Ovary (tissue), 9 donors: Measurements from ENCODE around the gene LDAH. TPM values are rescaled to one million over a fixed set of nuclear protein-coding genes. Genes with fewer than 3 reads are reported as not detected.

Source experiments
- DNase-seq, 5 donors: peaks; one replicate each; pipeline ENCODE4 v3.0.0-alpha.2; 2019 to 2020
- H3K27ac ChIP-seq, 2 donors: fragments of 200-600 bp; one replicate each; pipeline versions ENCODE4 v1.5.1 to v1.8.0; 2019 to 2022
- H3K27me3 ChIP-seq: fragments of 200-600 bp; one replicate; pipeline ENCODE4 v1.8.0; 2022
- H3K36me3 ChIP-seq: fragments of 200-600 bp; sonication (generic); one replicate; pipeline ENCODE4 v1.5.1; 2019
- H3K4me1 ChIP-seq: one replicate; pipeline ENCODE4 v1.8.1; 2013; ENCODE audit warnings: mild to moderate bottlenecking, moderate library complexity; ENCODE audit not compliant: insufficient read depth
- H3K4me3 ChIP-seq: fragments of 200-600 bp; sonication (generic); one replicate; pipeline ENCODE4 v1.5.1; 2017
- H3K9me3 ChIP-seq, 2 donors: fragments of 200-600 bp in 1 of 2; sonication (generic) in 1 of 2; one replicate each; pipeline versions ENCODE4 v1.5.1 to v1.8.1; 2013 to 2019; ENCODE audit warnings: mild to moderate bottlenecking in 1 of 2, moderate library complexity in 1 of 2
- CTCF ChIP-seq, 3 donors: fragments of 450-650 bp in 2 of 3; fragments of 200-600 bp in 1 of 3; IDR thresholded peaks; one replicate each; pipeline versions ENCODE4 v1.5.1 to v1.8.0; 2016 to 2022; ENCODE audit warnings: antibody characterized with exemption in 3 of 3, mild to moderate bottlenecking in 1 of 3
- EP300 ChIP-seq: sonication (generic); formaldehyde crosslinking; IDR thresholded peaks from one replicate; pipeline ENCODE4 v1.6.1; 2017; ENCODE audit warnings: antibody characterized with exemption
- POLR2A ChIP-seq: fragments of 450-650 bp; IDR thresholded peaks from one replicate; pipeline ENCODE4 v1.6.1; 2017; ENCODE audit warnings: antibody characterized with exemption, mild to moderate bottlenecking, moderate library complexity
- WGBS, 3 donors: extraction: QIAGEN DNeasy Blood & Tissue Kit in 1 of 3; methylation state at CpG; one replicate each; pipeline versions ENCODE4 v1.1.5 to v1.1.7; 2013 to 2017; 5-methylcytosine and 5-hydroxymethylcytosine counted together
- intact Hi-C, 4 donors: fragments of 100-400 bp; cut with DNase I; formaldehyde crosslinking; loops; one replicate each; pipeline versions ENCODE4 v1.11.0 to v1.15.1; 2022 to 2023
- polyA plus RNA-seq, 2 donors: library from polyadenylated mRNA; stranded (reverse); fragments of 200-250 nt in 1 of 2; fragments of 350-450 nt in 1 of 2; fragmentation: Illumina TruSeq in 1 of 2; extraction: RNeasy Lipid Tissue Mini Kit (QIAGEN cat#74804) in 1 of 2; gene quantifications; one replicate each; pipeline ENCODE4 v1.2.3, GENCODE V29; 2013 to 2014
- total RNA-seq, 7 donors: library from RNA; depleted of rRNA in 2 of 7; stranded (reverse); fragments of >200 nt in 2 of 7; fragmentation: NEBNext Ultra II Directional in 3 of 7; extraction: Animal tissue kit (Norgen Biotek cat#: 25700) in 3 of 7; gene quantifications; one replicate each; pipeline versions ENCODE4 v1.1.0 to v1.2.4, GENCODE V29; 2016 to 2023
- donor health status: DM: no; HTN: no; CAD: no; lungs with moderate emphysema.
- donor health status: DM: no; HTN: no; CAD: no.
- donor health status: Bipolar disorder and iron deficiency.
- donor health status: DM: yes; HTN: yes; CAD: no.
- donor health status: DM: no; HTN: no; CAD: no.
- donor health status: DM: yes; HTN: yes; CAD: no.

The LDAH gene
- total and polyA plus RNA-seq, 9 donors, result 4.0 to 21.0 (median 11.0) TPM

DNA sequence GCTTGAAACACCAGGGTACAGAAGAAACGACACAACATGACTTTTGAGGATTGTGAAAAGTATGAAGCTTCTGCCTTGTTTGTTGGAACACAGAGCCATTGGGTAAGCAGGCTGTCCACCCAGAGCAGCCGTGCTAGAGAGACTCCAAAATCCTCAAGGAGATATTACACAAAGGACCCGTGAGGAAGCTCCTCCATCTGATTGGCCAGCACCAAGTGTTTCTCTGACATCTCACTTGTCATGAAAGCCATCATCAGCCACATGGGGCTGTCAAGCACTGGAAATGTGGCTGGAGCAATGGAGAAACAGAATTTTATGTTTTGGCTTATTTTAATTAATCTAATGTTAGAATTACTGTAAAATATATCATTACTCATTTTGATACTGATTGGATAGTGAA is 29.8 kb upstream of the LDAH start:
- H3K27ac ChIP-seq, result no peak overlapping the region
- WGBS, 3 donors, result 62 to 74% (median 67%) methylated on average over 3 of the region's 3 CpGs
- no peaks in the 10 kb centered on the region for H3K36me3 ChIP-seq
- H3K27me3 ChIP-seq, result no peaks in the 10 kb centered on the region
- H3K4me3 ChIP-seq, result no peak overlapping the region
- H3K9me3 ChIP-seq, result no peaks in the 10 kb centered on the region
- no peaks in the 10 kb centered on the region for H3K4me1 ChIP-seq
- intact Hi-C loops, result no loop called here
- no peak for DNase-seq
- TF ChIP-seq CTCF (IDR thresholded peaks at IDR 0.05), result no peak
- TF ChIP-seq POLR2A, result no peak
- no peak for TF ChIP-seq EP300

DNA sequence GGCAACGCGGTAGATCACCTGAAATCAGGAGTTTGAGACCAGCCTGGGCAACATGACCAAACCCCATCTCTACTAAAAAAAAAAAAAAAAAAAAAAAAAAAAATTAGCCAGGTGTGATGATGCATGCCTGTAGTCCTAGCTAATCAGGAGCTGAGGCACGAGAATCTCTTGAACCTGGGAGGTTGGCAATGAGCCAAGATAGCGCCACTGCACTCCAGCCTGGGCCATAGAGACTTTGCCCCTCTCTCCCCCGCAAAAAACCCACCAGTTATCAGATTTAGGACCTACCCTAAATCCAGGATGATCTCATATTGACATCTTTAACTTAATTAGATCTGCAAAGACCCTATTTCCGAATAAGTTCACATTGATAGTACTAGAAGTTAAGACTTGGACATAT is 29.2 kb upstream of the LDAH start:
- TF ChIP-seq EP300, result no peak
- no peak for TF ChIP-seq POLR2A
- H3K4me1 ChIP-seq, result no peaks in the 10 kb centered on the region
- no peaks in the 10 kb centered on the region for H3K36me3 ChIP-seq
- no peak overlapping the region for H3K4me3 ChIP-seq
- no peaks in the 10 kb centered on the region for H3K27me3 ChIP-seq
- DNase-seq, result no peak
- no peak overlapping the region for H3K27ac ChIP-seq
- WGBS, 3 donors, result 75 to 86% (median 79%) methylated on average over 6 of the region's 6 CpGs
- H3K9me3 ChIP-seq, result no peaks in the 10 kb centered on the region
- intact Hi-C loops, result no loop called here

GRCh38 chr2:20844246-20844645 is 21.3 kb upstream of the LDAH start:
- H3K36me3 ChIP-seq, result no peaks in the 10 kb centered on the region
- no peak for DNase-seq
- H3K4me3 ChIP-seq, result no peak overlapping the region
- no peaks in the 10 kb centered on the region for H3K9me3 ChIP-seq
- no peak for TF ChIP-seq EP300
- H3K27me3 ChIP-seq, result no peaks in the 10 kb centered on the region
- no peak overlapping the region for H3K27ac ChIP-seq
- intact Hi-C loops, result no loop called here
- H3K4me1 ChIP-seq, result no peaks in the 10 kb centered on the region
- WGBS, 3 donors, result 81 to 91% (median 87%) methylated on average over 2 of the region's 2 CpGs

DNA sequence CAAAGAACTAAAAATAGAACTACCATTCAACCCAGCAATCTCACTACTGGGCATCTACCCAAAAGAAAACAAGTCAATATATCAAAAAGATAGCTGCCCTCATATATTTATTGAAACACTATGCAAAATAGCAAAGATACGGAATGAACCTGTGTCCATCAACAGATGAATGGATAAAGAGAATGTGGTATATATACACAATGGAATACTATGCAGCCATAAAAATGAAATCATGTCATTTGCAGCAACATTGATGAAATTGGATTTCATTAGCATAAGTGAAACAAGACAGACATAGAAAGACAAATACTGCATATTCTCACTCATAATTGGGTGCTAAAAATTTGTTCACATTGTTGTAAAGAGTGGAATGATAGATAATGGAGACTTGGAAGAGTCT is 16.2 kb upstream of the LDAH start:
- intact Hi-C loops, result no loop called here
- TF ChIP-seq EP300, result no peak
- TF ChIP-seq CTCF (IDR thresholded peaks at IDR 0.05), result no peak
- no peak for TF ChIP-seq POLR2A
- H3K4me3 ChIP-seq, result no peak overlapping the region
- WGBS, 3 donors, result 73 to 83% (median 80%) methylated on average over 1 of the region's 1 CpG
- DNase-seq, result no peak
- H3K27me3 ChIP-seq, result no peaks in the 10 kb centered on the region
- no peaks in the 10 kb centered on the region for H3K9me3 ChIP-seq
- H3K4me1 ChIP-seq, result no peaks in the 10 kb centered on the region
- no peak overlapping the region for H3K27ac ChIP-seq
- no peaks in the 10 kb centered on the region for H3K36me3 ChIP-seq

DNA sequence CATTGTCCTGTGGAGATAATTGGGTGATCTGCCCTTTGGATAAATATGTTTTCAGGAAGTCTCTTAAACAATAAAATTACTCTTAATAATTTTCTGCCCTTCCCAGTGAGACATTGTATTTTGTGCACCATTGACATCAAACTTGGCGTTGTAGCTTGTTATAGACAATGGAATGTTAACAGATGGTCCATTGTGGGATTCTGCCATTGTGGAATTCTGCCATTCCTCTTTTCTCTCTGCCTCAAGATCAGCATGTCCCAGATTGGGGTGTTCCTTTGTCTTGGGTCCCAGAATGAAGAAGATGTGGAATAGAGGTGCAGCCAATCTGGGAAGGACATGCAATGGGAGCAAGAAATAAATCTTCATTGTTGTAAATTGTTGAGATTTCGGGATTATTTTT is 15.1 kb upstream of the LDAH start:
- Histone ChIP-seq H3K4me3 (no peak overlapping the region), H3K27me3 (no peaks in the 10 kb centered on the region), H3K4me1 (no peaks in the 10 kb centered on the region), H3K27ac (no peak overlapping the region), H3K9me3 (no peaks in the 10 kb centered on the region), H3K36me3 (no peaks in the 10 kb centered on the region)
- DNase-seq, result no peak
- no peak for TF ChIP-seq CTCF (IDR thresholded peaks at IDR 0.05)
- TF ChIP-seq EP300, result no peak
- no peak for TF ChIP-seq POLR2A
- WGBS, 3 donors, result 79 to 87% (median 84%) methylated on average over 2 of the region's 2 CpGs
- intact Hi-C loops, result no loop called here

- DNase-seq, result no peak
- H3K27ac ChIP-seq, result no peak overlapping the region
- intact Hi-C loops, result no loop called here
- no peak overlapping the region for H3K4me3 ChIP-seq
- H3K36me3 ChIP-seq, result no peaks in the 10 kb centered on the region
- TF ChIP-seq POLR2A (no peak), CTCF (IDR thresholded peaks at IDR 0.05) (no peak), EP300 (no peak)
- WGBS, 3 donors, result 35 to 47% (median 40%) methylated on average over 1 of the region's 1 CpG
- H3K9me3 ChIP-seq, result no peaks in the 10 kb centered on the region
- H3K4me1 ChIP-seq, result no peaks in the 10 kb centered on the region
- no peaks in the 10 kb centered on the region for H3K27me3 ChIP-seq
Observed at GRCh38 chr2:20836521-20836920, 13.6 kb upstream of the LDAH start.
